ENCODE data around the gene ZSCAN9.

The ZSCAN9 gene

GRCh38 chr6:28220257-28221133 lies 4.6 kb upstream of the ZSCAN9 start:
- DNase-seq (ENCODE audit: low read depth): no peak

GRCh38 chr6:28224131-28225055 lies 682 bp upstream of the ZSCAN9 start:
- DNase-seq (ENCODE audit: low read depth): no peak

- DNase-seq (ENCODE audit: low read depth): no peak
Observed at GRCh38 chr6:28226460-28226859, 1.4 kb downstream of the ZSCAN9 start.

GRCh38 chr6:28232785-28233184 lies 7.7 kb downstream of the ZSCAN9 start:
- no peak for DNase-seq (ENCODE audit: low read depth)

GRCh38 chr6:28235912-28236452 lies 10.9 kb downstream of the ZSCAN9 start:
- DNase-seq (ENCODE audit: low read depth): no peak

- DNase-seq (ENCODE audit: low read depth): no peak
Observed at GRCh38 chr6:28239636-28240035, 14.6 kb downstream of the ZSCAN9 start.

- no peak for DNase-seq (ENCODE audit: low read depth)
Observed at GRCh38 chr6:28240471-28240870, 15.4 kb downstream of the ZSCAN9 start.

GRCh38 chr6:28243946-28244345 lies 18.9 kb downstream of the ZSCAN9 start:
- DNase-seq (ENCODE audit: low read depth): no peak

- DNase-seq (ENCODE audit: low read depth): no peak
Observed at GRCh38 chr6:28245206-28245941, 20.3 kb downstream of the ZSCAN9 start.

- DNase-seq (ENCODE audit: low read depth): no peak
Observed at GRCh38 chr6:28248916-28249315, 23.8 kb downstream of the ZSCAN9 start.

- DNase-seq (ENCODE audit: low read depth): no peak
Observed at GRCh38 chr6:28250747-28251146, 25.7 kb downstream of the ZSCAN9 start.

GRCh38 chr6:28251661-28252008 lies 26.6 kb downstream of the ZSCAN9 start:
- DNase-seq (ENCODE audit: low read depth): no peak

- peak; percentile 83 for DNase-seq (ENCODE audit: low read depth)
Observed at GRCh38 chr6:28252009-28252975, 27.2 kb downstream of the ZSCAN9 start, which contains the start of gene ZKSCAN4. Gene ZKSCAN4 (minus strand): TSS chr6:28252269. CDS start chr6:28251980, 289 bp downstream.

GRCh38 chr6:28254121-28254519 lies 29.0 kb downstream of the ZSCAN9 start:
- DNase-seq (ENCODE audit: low read depth): no peak

- DNase-seq (ENCODE audit: low read depth): no peak
Observed at GRCh38 chr6:28257042-28257441, 32.0 kb downstream of the ZSCAN9 start.

GRCh38 chr6:28258877-28259777 lies 34.1 kb downstream of the ZSCAN9 start, which contains the start of gene NKAPL:
Gene NKAPL (plus strand): TSS chr6:28259297. CDS start chr6:28259372, 75 bp downstream.
- no peak for DNase-seq (ENCODE audit: low read depth)

- no peak for DNase-seq (ENCODE audit: low read depth)
Observed at GRCh38 chr6:28263922-28264321, 38.8 kb downstream of the ZSCAN9 start.

GRCh38 chr6:28264834-28265401 lies 39.8 kb downstream of the ZSCAN9 start:
- no peak for DNase-seq (ENCODE audit: low read depth)

GRCh38 chr6:28266563-28266961 lies 41.5 kb downstream of the ZSCAN9 start:
- no peak for DNase-seq (ENCODE audit: low read depth)

Measured in HS-27A (cell line).